GM12878 (cell line): Measurements from ENCODE around the gene UNG. TPM values are rescaled to one million over a fixed set of nuclear protein-coding genes. Genes with fewer than 3 reads are reported as not detected.

Experiments used
- ATAC-seq: fragments of 200-7000 bp; cut with Tn5 transposase; 3 replicates; pipeline ENCODE4 v1.9.1; 2020; ENCODE audit warnings: mild to moderate bottlenecking, moderate library complexity
- BruUV-seq: library from RNA; stranded (reverse); fragments of 400-500 nt; replicated peaks from 2 replicates; lab custom pipeline; 2021; lab: Mats Ljungman, UMichigan
- CTCF ChIA-PET: fragments of 300-600 bp; sonication (Branson Sonifier 250); formaldehyde crosslinking; extraction: SDS; loops from one replicate; lab custom pipeline; 2021; ENCODE audit warnings: inconsistent platforms; lab: Yijun Ruan, JAX
- POLR2A ChIA-PET: fragments of 350-600 bp; formaldehyde crosslinking; extraction: SDS; loops from one replicate; lab custom pipeline; 2021; ENCODE audit warnings: inconsistent platforms; lab: Charles Lee
- RAD21 ChIA-PET: fragments of 300-600 bp; sonication (Branson Sonifier 250); formaldehyde crosslinking; loops from one replicate; lab custom pipeline; 2023; ENCODE audit warnings: antibody characterized with exemption; ENCODE audit not compliant: unreplicated experiment; lab: Charles Lee
- SMC1A ChIA-PET: fragments of 300-600 bp; sonication (Branson Sonifier 250); formaldehyde crosslinking; loops from one replicate; lab custom pipeline; 2023; ENCODE audit not compliant: unreplicated experiment, uncharacterized antibody; lab: Charles Lee
- DNase-seq: peaks from one replicate; pipeline ENCODE4 v3.0.0-alpha.2; 2011; ENCODE audit warnings: low read depth, low spot score
- FAIRE-seq: peaks from 3 replicates; lab custom pipeline; 2011; peaks lifted over from hg19 to GRCh38; lab: Jason Lieb, UNC
- H2AFZ ChIP-seq: 2 replicates; pipeline ENCODE4 v1.6.0; 2011; ENCODE audit warnings: low read depth, low read length, control low read depth; ENCODE audit not compliant: control insufficient read depth
- H3K27ac ChIP-seq: 2 replicates; pipeline ENCODE4 v1.5.1; 2011; ENCODE audit warnings: control low read depth; ENCODE audit not compliant: control insufficient read depth, insufficient read depth
- H3K27me3 ChIP-seq, 2 experiments: replicated peaks in 1 of 2; 2 replicates each; pipeline versions ENCODE4 v1.6.0 to v1.6.1; 2011; ENCODE audit warnings: low read length in 1 of 2; ENCODE audit not compliant: control insufficient read depth in 2 of 2, insufficient read depth in 2 of 2
- H3K36me3 ChIP-seq, 2 experiments: 2 replicates each; pipeline ENCODE4 v1.5.1; 2011; ENCODE audit warnings: low read length in 1 of 2; ENCODE audit not compliant: control insufficient read depth in 2 of 2, insufficient read depth in 2 of 2
- H3K4me1 ChIP-seq: 2 replicates; pipeline ENCODE4 v1.6.1; 2011; ENCODE audit warnings: mild to moderate bottlenecking, low read length, moderate library complexity, mixed read lengths; ENCODE audit not compliant: control insufficient read depth, insufficient read depth
- H3K4me2 ChIP-seq: 2 replicates; pipeline ENCODE4 v1.6.0; 2011; ENCODE audit warnings: control low read depth; ENCODE audit not compliant: control insufficient read depth, insufficient read depth
- H3K4me3 ChIP-seq: fragments of 200-600 bp; sonication (generic); 2 replicates; pipeline ENCODE4 v1.5.1; 2016
- H3K79me2 ChIP-seq: 2 replicates; pipeline ENCODE4 v1.6.0; 2011; ENCODE audit warnings: low read length; ENCODE audit not compliant: control insufficient read depth, insufficient read depth
- H3K9ac ChIP-seq: 2 replicates; pipeline ENCODE4 v1.8.0; 2011; ENCODE audit warnings: low read length, control low read depth, mixed read lengths; ENCODE audit not compliant: control insufficient read depth, insufficient read depth
- H3K9me3 ChIP-seq: replicated peaks from 3 replicates; pipeline ENCODE4 v1.5.1; 2011; ENCODE audit warnings: mild to moderate bottlenecking, low read length; ENCODE audit not compliant: control insufficient read depth, insufficient read depth
- H4K20me1 ChIP-seq: 2 replicates; pipeline ENCODE4 v1.6.0; 2011; ENCODE audit not compliant: control insufficient read depth, insufficient read depth
- BCLAF1 ChIP-seq: fragments of 450-650 bp; IDR thresholded peaks from 2 replicates; pipeline ENCODE4 v1.6.1; 2017; ENCODE audit warnings: antibody characterized with exemption, mild to moderate bottlenecking, moderate library complexity
- CBX5 ChIP-seq: sonication (generic); IDR thresholded peaks from 2 replicates; pipeline ENCODE4 v1.6.1; 2016; ENCODE audit warnings: low read depth, moderate library complexity, mild to moderate bottlenecking, inconsistent platforms
- FOS ChIP-seq: IDR thresholded peaks from 3 replicates; pipeline ENCODE4 v1.6.1; 2011; ENCODE audit warnings: borderline replicate concordance; ENCODE audit not compliant: insufficient read length; ENCODE audit errors: extremely low read depth
- NFYB ChIP-seq: IDR thresholded peaks from 2 replicates; pipeline ENCODE4 v1.6.1; 2011; ENCODE audit warnings: low read depth, mild to moderate bottlenecking, low read length, improper control_type of control experiment, moderate library complexity; ENCODE audit not compliant: insufficient read depth
- PBX3 ChIP-seq: IDR thresholded peaks from 2 replicates; pipeline ENCODE4 v1.6.1; 2011; ENCODE audit warnings: mild to moderate bottlenecking, low read depth, low read length, moderate library complexity; ENCODE audit not compliant: insufficient replicate concordance
- WRNIP1 ChIP-seq: IDR thresholded peaks from 2 replicates; pipeline ENCODE4 v1.6.1; 2011; ENCODE audit warnings: low read depth, low read length, improper control_type of control experiment, borderline replicate concordance
- WGBS: methylation state at CpG from one replicate; pipeline ENCODE4 v1.1.6; 2016; ENCODE audit warnings: low lambda C conversion rate; ENCODE audit not compliant: insufficient replicate concordance, insufficient coverage; ENCODE audit errors: missing lambda C conversion rate; 5-methylcytosine and 5-hydroxymethylcytosine counted together
- in situ Hi-C: fragments of 300-500 bp; cut with MboI; formaldehyde crosslinking; loops from 9 replicates; pipeline ENCODE4 v1.14.3; 2018; ENCODE audit warnings: mixed read lengths
- intact Hi-C: fragments of 100-400 bp; cut with micrococcal nuclease; formaldehyde crosslinking; loops from one replicate; pipeline ENCODE4 v1.14.2; 2022; ENCODE audit not compliant: unreplicated experiment
- polyA plus RNA-seq, 11 experiments: library from polyadenylated mRNA; depleted of rRNA in 4 of 11; unstranded in 6 of 11; stranded (reverse) in 5 of 11; fragments of >200 nt; fragmentation: Nextera tagmentation in 4 of 11; fragmentation: Illumina TruSeq in 1 of 11; extraction: Ambion mirVana in 4 of 11; extraction: Trizol in 1 of 11; gene quantifications; 1 replicate in 1 of 11; 2 replicates in 10 of 11; pipeline versions ENCODE4 v1.2.1 to v1.2.3, GENCODE V29; 2011 to 2016; ENCODE audit warnings: inconsistent platforms in 2 of 11, missing spikeins in 2 of 11, low read depth in 1 of 11
- total RNA-seq, 4 experiments: library from RNA; depleted of rRNA in 3 of 4; stranded (reverse); fragments of >200 nt in 3 of 4; fragmentation: Illumina TruSeq in 1 of 4; extraction: Trizol in 1 of 4; gene quantifications; 2 replicates each; pipeline versions ENCODE4 v1.2.1 to v1.2.3, GENCODE V29; 2013 to 2021

UNG gene
- total and polyA plus RNA-seq, 10 of the 15 experiments (the other 5 are each of a cell fraction or from before 2014, with no cell fraction given) = 9.5 to 81.9 (median 48.2) TPM

GRCh38 chr12:109065853-109066193 lies 31.6 kb upstream of the UNG start:
- ChIA-PET CTCF (no interaction called here), RAD21 (no interaction called here), SMC1A (no interaction called here), POLR2A (no interaction called here)
- H3K4me2 ChIP-seq = no peak overlapping the region
- ATAC-seq (no peak), DNase-seq (no peak), FAIRE-seq (no peak)
- in situ Hi-C loops = no loop called here
- H3K9me3 ChIP-seq = no peaks in the 10 kb centered on the region; the same call in 2 of the 3 replicates
- TF ChIP-seq PBX3 (no peak), CBX5 (no peak), BCLAF1 (no peak), FOS (no peak), NFYB (no peak), WRNIP1 (no peak)
- H3K27me3 ChIP-seq = no peaks in the 10 kb centered on the region
- WGBS = 71% methylated on average over 1 of the region's 1 CpG
- H3K79me2 ChIP-seq = no peaks in the 10 kb centered on the region
- H3K9ac ChIP-seq = no peak overlapping the region
- BruUV-seq = no TSS peak
- no peak overlapping the region for H2AFZ ChIP-seq
- H3K4me1 ChIP-seq = peaks cover 5% of the 10 kb centered on the region
- intact Hi-C loops = no loop called here
- H3K27ac ChIP-seq = no peak overlapping the region
- H3K36me3 ChIP-seq = no peaks in the 10 kb centered on the region; a peak in 1 of 4 replicates
- no peaks in the 10 kb centered on the region for H4K20me1 ChIP-seq
- no peak overlapping the region for H3K4me3 ChIP-seq
